Endodermal cell (in vitro differentiated cells): ENCODE results near the gene TIGAR. TPM values are rescaled to one million over a fixed set of nuclear protein-coding genes. Genes with fewer than 3 reads are reported as not detected.

ENCODE experiments used
- DNase-seq: peaks from one replicate; pipeline ENCODE4 v3.0.0-alpha.2; 2017
- H3K27ac ChIP-seq: 2 replicates; pipeline ENCODE4 v1.5.1; 2013; ENCODE audit warnings: mild to moderate bottlenecking, low read depth, low read length, moderate library complexity
- H3K27me3 ChIP-seq: 2 replicates; pipeline ENCODE4 v1.6.1; 2013; ENCODE audit warnings: mild to moderate bottlenecking, low read length, moderate library complexity; ENCODE audit not compliant: insufficient read depth, control insufficient read depth, poor library complexity, severe bottlenecking
- H3K36me3 ChIP-seq: 2 replicates; pipeline ENCODE4 v1.7.0; 2013; ENCODE audit warnings: mild to moderate bottlenecking, low read length, moderate library complexity; ENCODE audit not compliant: control insufficient read depth, insufficient read depth
- H3K4me1 ChIP-seq: one replicate; pipeline ENCODE4 v1.7.0; 2013; ENCODE audit warnings: low read length; ENCODE audit not compliant: control insufficient read depth, insufficient read depth
- H3K4me3 ChIP-seq: 2 replicates; pipeline ENCODE4 v1.5.1; 2013; ENCODE audit warnings: mild to moderate bottlenecking, low read length, moderate library complexity
- H3K9ac ChIP-seq: 2 replicates; pipeline ENCODE4 v1.6.1; 2013; ENCODE audit warnings: mild to moderate bottlenecking, low read length, moderate library complexity; ENCODE audit not compliant: poor library complexity, severe bottlenecking; ENCODE audit errors: extremely low read depth
- H3K9me3 ChIP-seq: 2 replicates; pipeline ENCODE4 v1.6.1; 2013; ENCODE audit warnings: mild to moderate bottlenecking, low read length, moderate library complexity; ENCODE audit not compliant: control insufficient read depth
- H3K27ac Mint-ChIP-seq: 2 replicates; pipeline ENCODE4 v1.8.0; 2020; ENCODE audit warnings: mixed read lengths
- H3K27me3 Mint-ChIP-seq: 2 replicates; pipeline ENCODE4 v1.8.0; 2021; ENCODE audit warnings: mild to moderate bottlenecking, mixed read lengths; ENCODE audit not compliant: insufficient read depth
- H3K36me3 Mint-ChIP-seq: 2 replicates; pipeline ENCODE4 v1.8.0; 2020; ENCODE audit warnings: low read depth, mixed read lengths
- H3K4me1 Mint-ChIP-seq: 2 replicates; pipeline ENCODE4 v1.8.0; 2020; ENCODE audit warnings: mixed read lengths
- H3K4me3 Mint-ChIP-seq: 2 replicates; pipeline ENCODE4 v1.8.0; 2020; ENCODE audit warnings: mild to moderate bottlenecking, moderate library complexity, mixed read lengths
- H3K9me3 Mint-ChIP-seq: 2 replicates; pipeline ENCODE4 v1.8.0; 2020; ENCODE audit warnings: mild to moderate bottlenecking, mixed read lengths
- CTCF ChIP-seq: fragments of 200-600 bp; sonication (generic); conservative IDR thresholded peaks from 2 replicates; pipeline ENCODE4 v1.5.0; 2021; ENCODE audit warnings: antibody characterized with exemption, mild to moderate bottlenecking
- WGBS, 2 experiments: methylation state at CpG; one replicate each; pipeline versions ENCODE4 v1.1.5 to v1.1.7; 2013; ENCODE audit warnings: missing lambda C conversion rate in 2 of 2, mixed read lengths in 1 of 2; ENCODE audit not compliant: insufficient coverage in 1 of 2, insufficient read length in 1 of 2; 5-methylcytosine and 5-hydroxymethylcytosine counted together
- total RNA-seq, 2 donors: library from RNA; stranded (reverse); fragmentation: NEBNext Ultra II Directional in 1 of 2; extraction: Animal tissue kit (Norgen Biotek cat#: 25700) in 1 of 2; gene quantifications; 2 replicates in 1 of 2; 3 replicates in 1 of 2; pipeline ENCODE4 v1.2.1, GENCODE V29; 2021

Gene TIGAR
- total RNA-seq, 2 donors from 2014 or later = 19.2 to 41.3 TPM

GRCh38 chr12:4307593-4308333 is 13.2 kb upstream of the TIGAR start:
- Mint-ChIP-seq H3K27me3 (no peaks in the 10 kb centered on the region), H3K27ac (peak overlapping the region; percentile 79), H3K4me1 (peaks cover 22% of the 10 kb centered on the region), H3K36me3 (peaks cover 44% of the 10 kb centered on the region), H3K4me3 (peak overlapping the region; percentile 50), H3K9me3 (no peaks in the 10 kb centered on the region)
- no peak overlapping the region for H3K27ac ChIP-seq
- no peaks in the 10 kb centered on the region for H3K27me3 ChIP-seq
- H3K9me3 ChIP-seq = no peaks in the 10 kb centered on the region
- H3K36me3 ChIP-seq = peaks cover under 1% of the 10 kb centered on the region
- H3K4me1 ChIP-seq = no peaks in the 10 kb centered on the region
- H3K4me3 ChIP-seq = no peak overlapping the region
- H3K9ac ChIP-seq = no peak overlapping the region
- TF ChIP-seq CTCF = peak; percentile 99
- WGBS, 2 experiments = 26 to 28% methylated on average over 13 to 25 of the region's 25 CpGs
- DNase-seq = peak; percentile 98

- H3K9ac ChIP-seq = no peak overlapping the region
- no peaks in the 10 kb centered on the region for H3K27me3 ChIP-seq
- 89 to 90% methylated on average over 5 to 14 of the region's 14 CpGs for WGBS, 2 experiments
- no peaks in the 10 kb centered on the region for H3K9me3 ChIP-seq
- no peaks in the 10 kb centered on the region for H3K4me1 ChIP-seq
- H3K27ac ChIP-seq = no peak overlapping the region
- peak overlapping the region; percentile 79 for H3K27ac Mint-ChIP-seq
- H3K4me1 Mint-ChIP-seq = peaks cover 22% of the 10 kb centered on the region
- no peaks in the 10 kb centered on the region for H3K27me3 Mint-ChIP-seq
- peak; percentile 73 for DNase-seq
- no peak overlapping the region for H3K4me3 ChIP-seq
- H3K36me3 ChIP-seq = no peaks in the 10 kb centered on the region
- H3K4me3 Mint-ChIP-seq = peak overlapping the region; percentile 50
- TF ChIP-seq CTCF = no peak
- peaks cover 38% of the 10 kb centered on the region for H3K36me3 Mint-ChIP-seq
- H3K9me3 Mint-ChIP-seq = no peaks in the 10 kb centered on the region
Observed at GRCh38 chr12:4308334-4308950, 12.6 kb upstream of the TIGAR start.

GRCh38 chr12:4311776-4312175 is 9.2 kb upstream of the TIGAR start:
- H3K9ac ChIP-seq = no peak overlapping the region
- H3K27ac ChIP-seq = no peak overlapping the region
- peaks cover 11% of the 10 kb centered on the region for H3K36me3 Mint-ChIP-seq
- H3K9me3 Mint-ChIP-seq = no peaks in the 10 kb centered on the region
- peaks cover 12% of the 10 kb centered on the region for H3K27me3 Mint-ChIP-seq
- no peak for TF ChIP-seq CTCF
- H3K4me1 Mint-ChIP-seq = peaks cover 19% of the 10 kb centered on the region
- H3K9me3 ChIP-seq = no peaks in the 10 kb centered on the region
- no peaks in the 10 kb centered on the region for H3K4me1 ChIP-seq
- WGBS, 2 experiments = 95 to 96% methylated on average over 2 to 5 of the region's 5 CpGs
- no peak overlapping the region for H3K27ac Mint-ChIP-seq
- H3K27me3 ChIP-seq = no peaks in the 10 kb centered on the region
- no peak for DNase-seq
- no peak overlapping the region for H3K4me3 Mint-ChIP-seq
- H3K4me3 ChIP-seq = no peak overlapping the region
- H3K36me3 ChIP-seq = no peaks in the 10 kb centered on the region
